Measurements from ENCODE around the gene PSENEN. TPM values are rescaled to one million over a fixed set of nuclear protein-coding genes. Genes with fewer than 3 reads are reported as not detected.
A peak's percentile ranks its signal among the peaks of the same experiment; 100 is the strongest.

The PSENEN gene
- total and polyA plus RNA-seq, 9 of the 15 experiments (the other 6 are each of a cell fraction or from before 2014, with no cell fraction given) = 34.5 to 299 (median 61.1) TPM

GRCh38 chr19:35757749-35758608 is 12.5 kb downstream of the PSENEN start, which contains the start of gene PROSER3 (continued):
- TF ChIP-seq CREB3L1 (IDR thresholded peaks at IDR 0.05; ENCODE audit: borderline replicate concordance, low read depth) (peak; percentile 85; the same call in 1 of the 2 replicates), PBX2 (CRISPR knock-in tag; IDR thresholded peaks at IDR 0.05; ENCODE audit: low read depth) (peak; percentile 72), PBX2 (tag; conservative IDR thresholded peaks at IDR 0.05; ENCODE audit: low read depth) (peak; percentile 99), PCBP1 (IDR thresholded peaks at IDR 0.05; ENCODE audit: low read depth, low read length, poor library complexity, severe bottlenecking) (peak; percentile 33), PREB (CRISPR knock-in tag; IDR thresholded peaks at IDR 0.05) (no peak), ESRRB (CRISPR knock-in tag; IDR thresholded peaks at IDR 0.05; ENCODE audit: borderline replicate concordance) (no peak), ZNF212 (CRISPR knock-in tag; IDR thresholded peaks at IDR 0.05) (peak; percentile 54; the same call in 1 of the 2 replicates), NRF1 (conservative IDR thresholded peaks at IDR 0.05 in 1 of 2, IDR thresholded peaks at IDR 0.05 in 1 of 2) (peak; percentile 84 to 88), ZNF24 (IDR thresholded peaks at IDR 0.05) (no peak), ZNF41 (CRISPR knock-in tag; conservative IDR thresholded peaks at IDR 0.05) (0 out of 2 replicates have a peak, but pooled peaks have one; percentile 29), JUND (IDR thresholded peaks at IDR 0.05; ENCODE audit: borderline replicate concordance, low read depth, low read length) (peak; percentile 14; the same call in 1 of the 2 replicates), JUND (tag; IDR thresholded peaks at IDR 0.05; ENCODE audit: borderline replicate concordance, low read depth, low read length) (0 out of 3 replicates have a peak, but pooled peaks have one; percentile 31), ZNF121 (CRISPR knock-in tag; conservative IDR thresholded peaks at IDR 0.05) (no peak), ZNF561 (CRISPR knock-in tag; conservative IDR thresholded peaks at IDR 0.05) (no peak), ZNF766 (CRISPR knock-in tag; conservative IDR thresholded peaks at IDR 0.05) (peak; percentile 87), DDX20 (tag; IDR thresholded peaks at IDR 0.05; ENCODE audit: low read depth) (no peak), ZNF124 (CRISPR knock-in tag; IDR thresholded peaks at IDR 0.05) (no peak), BMI1 (IDR thresholded peaks at IDR 0.05; ENCODE audit: low read length) (peak; percentile 79; the same call in 1 of the 2 replicates), SMARCA5 (IDR thresholded peaks at IDR 0.05) (no peak), GABPA (tag; conservative IDR thresholded peaks at IDR 0.05; ENCODE audit: low read depth) (peak; percentile 88), EP300 (IDR thresholded peaks at IDR 0.05; ENCODE audit: low read length) (no peak), JUNB (CRISPR knock-in tag; conservative IDR thresholded peaks at IDR 0.05) (no peak), MAX (CRISPR knock-in tag; IDR thresholded peaks at IDR 0.05) (peak; percentile 53; the same call in 1 of the 2 replicates), ZNF184 (CRISPR knock-in tag; IDR thresholded peaks at IDR 0.05) (no peak)
